Skeletal muscle tissue (tissue), 4 donors: Measurements from ENCODE around the gene VPS13D. TPM values are rescaled to one million over a fixed set of nuclear protein-coding genes. Genes with fewer than 3 reads are reported as not detected.
"Not testable (repeated sequence)": the region's sequence is repeated elsewhere in the genome, so short reads cannot be mapped to it uniquely, and the experiment has no call there.

ENCODE experiments used
- H3K27ac ChIP-seq: one replicate; pipeline ENCODE4 v1.7.0; 2013; ENCODE audit warnings: mild to moderate bottlenecking, low read depth, low read length, inconsistent platforms
- H3K27me3 ChIP-seq, 3 donors: one replicate each; pipeline ENCODE4 v1.7.0; 2013; ENCODE audit warnings: low read length in 3 of 3; ENCODE audit not compliant: control insufficient read depth in 3 of 3, insufficient read depth in 3 of 3
- H3K36me3 ChIP-seq, 3 donors: one replicate each; pipeline ENCODE4 v1.7.0; 2013; ENCODE audit warnings: low read length in 3 of 3; ENCODE audit not compliant: control insufficient read depth in 3 of 3, insufficient read depth in 3 of 3
- H3K4me1 ChIP-seq, 3 donors: one replicate each; pipeline ENCODE4 v1.7.0; 2013; ENCODE audit warnings: low read length in 3 of 3, mild to moderate bottlenecking in 3 of 3; ENCODE audit not compliant: control insufficient read depth in 3 of 3, insufficient read depth in 3 of 3
- H3K4me3 ChIP-seq, 3 donors: one replicate each; pipeline ENCODE4 v1.7.0; 2013; ENCODE audit warnings: low read length in 3 of 3
- H3K9ac ChIP-seq, 3 donors: one replicate each; pipeline ENCODE4 v1.7.0; 2013; ENCODE audit warnings: low read length in 3 of 3, mild to moderate bottlenecking in 3 of 3, moderate library complexity in 2 of 3, low read depth in 1 of 3
- H3K9me3 ChIP-seq, 3 donors: one replicate each; pipeline ENCODE4 v1.7.0; 2013; ENCODE audit warnings: low read length in 3 of 3; ENCODE audit not compliant: control insufficient read depth in 3 of 3
- total RNA-seq: library from RNA; depleted of rRNA; stranded (reverse); fragments of >200 nt; gene quantifications from one replicate; pipeline ENCODE4 v1.2.3, GENCODE V29; 2014
- donor health status: Osteomylitis.

The VPS13D gene
- total RNA-seq, 1 donor from 2014 or later = 40.2 TPM

- peak overlapping the region in 2 of 3 donors; percentile 2 to 54 for H3K9ac ChIP-seq
- H3K9me3 ChIP-seq = no peaks in the 10 kb centered on the region
- H3K27me3 ChIP-seq = no peaks in the 10 kb centered on the region
- peak overlapping the region; percentile 65 for H3K27ac ChIP-seq
- H3K36me3 ChIP-seq = peaks cover 0 to 4% (median 0%) of the 10 kb centered on the region in 3 donors
- H3K4me1 ChIP-seq = peaks cover 40 to 51% (median 46%) of the 10 kb centered on the region in 3 donors
- peak overlapping the region in 1 of 3 donors; percentile 33 for H3K4me3 ChIP-seq
Measured at GRCh38 chr1:12464045-12464461, 234.2 kb downstream of the VPS13D start.

- H3K36me3 ChIP-seq = peaks cover 0 to 4% (median 0%) of the 10 kb centered on the region in 3 donors
- peak overlapping the region in 1 of 3 donors; percentile 24 for H3K9ac ChIP-seq
- peaks cover 40 to 52% (median 51%) of the 10 kb centered on the region in 3 donors for H3K4me1 ChIP-seq
- H3K4me3 ChIP-seq = peak overlapping the region in 1 of 3 donors; percentile 26
- H3K27ac ChIP-seq = peak overlapping the region; percentile 65
- no peaks in the 10 kb centered on the region for H3K9me3 ChIP-seq
- no peaks in the 10 kb centered on the region for H3K27me3 ChIP-seq
Measured at GRCh38 chr1:12464598-12465056, 234.8 kb downstream of the VPS13D start.

- Histone ChIP-seq H3K27me3 (no peaks in the 10 kb centered on the region), H3K4me1 (peaks cover 43 to 56% (median 54%) of the 10 kb centered on the region in 3 donors), H3K9me3 (no peaks in the 10 kb centered on the region), H3K4me3 (peak overlapping the region in 1 of 3 donors; percentile 26), H3K27ac (peak overlapping the region; percentile 65), H3K36me3 (peaks cover 0 to 4% (median 0%) of the 10 kb centered on the region in 3 donors), H3K9ac (peak overlapping the region in 1 of 3 donors; percentile 24)
Measured at GRCh38 chr1:12465126-12465525, 235.3 kb downstream of the VPS13D start.

GRCh38 chr1:12466816-12467215, 237.0 kb downstream of the VPS13D start:
- no peaks in the 10 kb centered on the region for H3K27me3 ChIP-seq
- no peak overlapping the region for H3K27ac ChIP-seq
- H3K9me3 ChIP-seq = no peaks in the 10 kb centered on the region
- H3K4me3 ChIP-seq = no peak overlapping the region
- H3K9ac ChIP-seq = no peak overlapping the region
- H3K4me1 ChIP-seq = peaks cover 35 to 53% (median 41%) of the 10 kb centered on the region in 3 donors
- peaks cover 0 to 4% (median 0%) of the 10 kb centered on the region in 3 donors for H3K36me3 ChIP-seq

- no peak overlapping the region for H3K4me3 ChIP-seq
- peaks cover 35 to 44% (median 41%) of the 10 kb centered on the region in 3 donors for H3K4me1 ChIP-seq
- H3K27me3 ChIP-seq = no peaks in the 10 kb centered on the region
- no peak overlapping the region for H3K9ac ChIP-seq
- peak overlapping the region; percentile 5 for H3K27ac ChIP-seq
- no peaks in the 10 kb centered on the region for H3K36me3 ChIP-seq
- H3K9me3 ChIP-seq = no peaks in the 10 kb centered on the region
Measured at GRCh38 chr1:12467570-12468286, 237.9 kb downstream of the VPS13D start.

GRCh38 chr1:12468323-12468722, 238.5 kb downstream of the VPS13D start:
- Histone ChIP-seq H3K4me3 (no peak overlapping the region), H3K27me3 (no peaks in the 10 kb centered on the region), H3K36me3 (no peaks in the 10 kb centered on the region), H3K9ac (no peak overlapping the region), H3K9me3 (no peaks in the 10 kb centered on the region), H3K4me1 (peaks cover 35 to 43% (median 41%) of the 10 kb centered on the region in 3 donors), H3K27ac (no peak overlapping the region)

GRCh38 chr1:12469493-12469892, 239.7 kb downstream of the VPS13D start:
- no peaks in the 10 kb centered on the region for H3K9me3 ChIP-seq
- H3K4me1 ChIP-seq = peaks cover 36 to 43% (median 41%) of the 10 kb centered on the region in 3 donors
- no peaks in the 10 kb centered on the region for H3K36me3 ChIP-seq
- no peaks in the 10 kb centered on the region for H3K27me3 ChIP-seq
- no peak overlapping the region for H3K27ac ChIP-seq
- no peak overlapping the region for H3K9ac ChIP-seq
- no peak overlapping the region for H3K4me3 ChIP-seq

- Histone ChIP-seq H3K36me3 (no peaks in the 10 kb centered on the region), H3K4me3 (no peak overlapping the region), H3K27me3 (no peaks in the 10 kb centered on the region), H3K9ac (peak overlapping the region in 1 of 3 donors; percentile 47), H3K27ac (no peak overlapping the region), H3K4me1 (peaks cover 36 to 43% (median 41%) of the 10 kb centered on the region in 3 donors), H3K9me3 (no peaks in the 10 kb centered on the region)
Measured at GRCh38 chr1:12469990-12470389, 240.2 kb downstream of the VPS13D start.

- not testable (repeated sequence) for H3K9ac ChIP-seq, H3K27me3 ChIP-seq, H3K36me3 ChIP-seq, H3K4me3 ChIP-seq, H3K27ac ChIP-seq, H3K9me3 ChIP-seq
- peaks cover 43 to 50% (median 47%) of the 10 kb centered on the region in 3 donors for H3K4me1 ChIP-seq
Measured at GRCh38 chr1:12470916-12471315, 241.1 kb downstream of the VPS13D start.

- Histone ChIP-seq H3K9me3 (no peaks in the 10 kb centered on the region), H3K27me3 (no peaks in the 10 kb centered on the region), H3K27ac (peak overlapping the region; percentile 80), H3K4me1 (peaks cover 44 to 61% (median 55%) of the 10 kb centered on the region in 3 donors), H3K9ac (no peak overlapping the region), H3K36me3 (no peaks in the 10 kb centered on the region), H3K4me3 (no peak overlapping the region)
Measured at GRCh38 chr1:12472156-12472797, 242.4 kb downstream of the VPS13D start.
